Trophoblast cell (in vitro differentiated cells and primary cell): ENCODE measurements around the gene KIF2C.

Experiments
- DNase-seq, 2 donors: peaks; one replicate each; pipeline ENCODE4 v3.0.0-alpha.2; 2016
- H2AFZ ChIP-seq: 2 replicates; pipeline ENCODE4 v1.6.1; 2013; ENCODE audit warnings: low read length, moderate library complexity, mild to moderate bottlenecking; ENCODE audit not compliant: insufficient read depth, poor library complexity
- H2AK5ac ChIP-seq: 2 replicates; pipeline ENCODE4 v1.6.1; 2013; ENCODE audit warnings: mild to moderate bottlenecking, low read length
- H2BK120ac ChIP-seq: 2 replicates; pipeline ENCODE4 v1.6.1; 2013; ENCODE audit warnings: low read length, mild to moderate bottlenecking, moderate library complexity; ENCODE audit not compliant: insufficient read depth, poor library complexity
- H2BK12ac ChIP-seq: 2 replicates; pipeline ENCODE4 v1.6.1; 2013; ENCODE audit warnings: mild to moderate bottlenecking, low read length, moderate library complexity
- H2BK5ac ChIP-seq: 2 replicates; pipeline ENCODE4 v1.6.1; 2013; ENCODE audit warnings: low read length, low read depth, moderate library complexity, mild to moderate bottlenecking; ENCODE audit not compliant: poor library complexity
- H3K14ac ChIP-seq: 2 replicates; pipeline ENCODE4 v1.6.1; 2013; ENCODE audit warnings: mild to moderate bottlenecking, low read length
- H3K18ac ChIP-seq: 2 replicates; pipeline ENCODE4 v1.6.1; 2013; ENCODE audit warnings: mild to moderate bottlenecking, low read length
- H3K23ac ChIP-seq: 2 replicates; pipeline ENCODE4 v1.6.1; 2013; ENCODE audit warnings: low read length
- H3K27ac ChIP-seq: 2 replicates; pipeline ENCODE4 v1.5.1; 2013; ENCODE audit warnings: low read depth, mild to moderate bottlenecking, inconsistent platforms, low read length, moderate library complexity
- H3K27me3 ChIP-seq: 2 replicates; pipeline ENCODE4 v1.6.1; 2013; ENCODE audit warnings: inconsistent platforms, mild to moderate bottlenecking, low read length, moderate library complexity; ENCODE audit not compliant: insufficient read depth
- H3K36me3 ChIP-seq, 2 experiments: 1 replicate in 1 of 2; 2 replicates in 1 of 2; pipeline ENCODE4 v1.6.1; 2013; ENCODE audit warnings: low read length in 2 of 2, mild to moderate bottlenecking in 2 of 2, moderate library complexity in 1 of 2; ENCODE audit not compliant: insufficient read depth in 2 of 2, control insufficient read depth in 1 of 2
- H3K4ac ChIP-seq: 2 replicates; pipeline ENCODE4 v1.6.1; 2013; ENCODE audit warnings: low read depth, mild to moderate bottlenecking, low read length, moderate library complexity
- H3K4me1 ChIP-seq, 2 experiments: 1 replicate in 1 of 2; 2 replicates in 1 of 2; pipeline ENCODE4 v1.6.1; 2013; ENCODE audit warnings: low read length in 2 of 2, mild to moderate bottlenecking in 2 of 2, moderate library complexity in 1 of 2; ENCODE audit not compliant: insufficient read depth in 2 of 2, control insufficient read depth in 1 of 2
- H3K4me2 ChIP-seq: 2 replicates; pipeline ENCODE4 v1.6.1; 2013; ENCODE audit warnings: inconsistent platforms, mild to moderate bottlenecking, low read length, moderate library complexity
- H3K4me3 ChIP-seq: 2 replicates; pipeline ENCODE4 v1.5.1; 2013; ENCODE audit warnings: mild to moderate bottlenecking, low read depth, low read length, inconsistent platforms
- H3K79me1 ChIP-seq: one replicate; pipeline ENCODE4 v1.6.1; 2013; ENCODE audit warnings: low read length
- H3K79me2 ChIP-seq: 2 replicates; pipeline ENCODE4 v1.6.1; 2013; ENCODE audit warnings: low read length, mild to moderate bottlenecking; ENCODE audit not compliant: control insufficient read depth, insufficient read depth, poor library complexity
- H3K9ac ChIP-seq: 2 replicates; pipeline ENCODE4 v1.6.1; 2013; ENCODE audit warnings: mild to moderate bottlenecking, low read length
- H3K9me3 ChIP-seq: 2 replicates; pipeline ENCODE4 v1.6.1; 2013; ENCODE audit warnings: low read depth, mild to moderate bottlenecking, control low read depth, inconsistent platforms, low read length; ENCODE audit not compliant: insufficient read depth
- H4K12ac ChIP-seq: 2 replicates; pipeline ENCODE4 v1.6.1; 2013; ENCODE audit warnings: low read depth, mild to moderate bottlenecking, low read length, moderate library complexity
- H4K8ac ChIP-seq: 2 replicates; pipeline ENCODE4 v1.6.1; 2013; ENCODE audit warnings: low read depth, mild to moderate bottlenecking, low read length, moderate library complexity
- H4K91ac ChIP-seq: one replicate; pipeline ENCODE4 v1.6.1; 2013; ENCODE audit warnings: low read depth, mild to moderate bottlenecking, low read length, moderate library complexity
- WGBS: extraction: QIAGEN DNeasy Blood & Tissue Kit; methylation state at CpG from one replicate; pipeline ENCODE4 v1.1.7; 2013; ENCODE audit warnings: missing lambda C conversion rate; ENCODE audit not compliant: insufficient read length, insufficient coverage; ENCODE audit errors: extremely low coverage; 5-methylcytosine and 5-hydroxymethylcytosine counted together

The KIF2C gene

DNA sequence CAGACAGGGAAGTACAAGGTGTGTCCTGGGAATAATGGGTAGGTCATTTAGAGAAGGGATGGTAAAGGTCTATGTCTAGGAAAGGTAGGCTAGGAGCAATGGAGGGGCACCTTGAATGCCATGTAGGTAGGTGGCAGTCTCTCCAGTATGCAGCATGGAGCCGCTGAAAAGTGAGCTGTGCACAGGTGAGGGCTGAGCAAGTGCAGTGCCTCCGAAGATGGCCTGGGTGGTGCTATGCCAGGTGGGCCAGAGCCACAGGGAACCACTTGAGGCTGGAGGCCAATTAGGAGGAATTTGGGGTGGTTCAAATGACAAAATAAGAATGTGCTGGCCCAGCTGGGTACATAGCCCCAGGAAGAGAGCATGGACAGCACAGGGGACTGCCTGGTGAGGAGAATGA is 33.7 kb upstream of the KIF2C start:
- no peak overlapping the region for H4K8ac ChIP-seq
- H2AFZ ChIP-seq, result no peak overlapping the region
- no peak overlapping the region for H2BK120ac ChIP-seq
- H3K23ac ChIP-seq, result no peak overlapping the region
- H3K27me3 ChIP-seq, result no peaks in the 10 kb centered on the region
- no peak overlapping the region for H3K9ac ChIP-seq
- H3K4me1 ChIP-seq, result peaks cover 2 to 4% of the 10 kb centered on the region in 2 experiments
- no CpG with 5 or more reads among the region's 2 CpGs for WGBS
- H3K18ac ChIP-seq, result no peak overlapping the region
- no peak overlapping the region for H3K4ac ChIP-seq
- DNase-seq, result no peak
- no peak overlapping the region for H2BK5ac ChIP-seq
- no peak overlapping the region for H4K12ac ChIP-seq
- H3K79me1 ChIP-seq, result no peaks in the 10 kb centered on the region
- H3K27ac ChIP-seq, result no peak overlapping the region
- no peak overlapping the region for H3K4me3 ChIP-seq
- H3K14ac ChIP-seq, result no peak overlapping the region
- H3K9me3 ChIP-seq, result no peaks in the 10 kb centered on the region
- H3K36me3 ChIP-seq, result no peaks in the 10 kb centered on the region
- no peak overlapping the region for H2AK5ac ChIP-seq
- H2BK12ac ChIP-seq, result no peak overlapping the region
- H4K91ac ChIP-seq, result no peak overlapping the region
- H3K79me2 ChIP-seq, result no peaks in the 10 kb centered on the region
- no peak overlapping the region for H3K4me2 ChIP-seq

DNA sequence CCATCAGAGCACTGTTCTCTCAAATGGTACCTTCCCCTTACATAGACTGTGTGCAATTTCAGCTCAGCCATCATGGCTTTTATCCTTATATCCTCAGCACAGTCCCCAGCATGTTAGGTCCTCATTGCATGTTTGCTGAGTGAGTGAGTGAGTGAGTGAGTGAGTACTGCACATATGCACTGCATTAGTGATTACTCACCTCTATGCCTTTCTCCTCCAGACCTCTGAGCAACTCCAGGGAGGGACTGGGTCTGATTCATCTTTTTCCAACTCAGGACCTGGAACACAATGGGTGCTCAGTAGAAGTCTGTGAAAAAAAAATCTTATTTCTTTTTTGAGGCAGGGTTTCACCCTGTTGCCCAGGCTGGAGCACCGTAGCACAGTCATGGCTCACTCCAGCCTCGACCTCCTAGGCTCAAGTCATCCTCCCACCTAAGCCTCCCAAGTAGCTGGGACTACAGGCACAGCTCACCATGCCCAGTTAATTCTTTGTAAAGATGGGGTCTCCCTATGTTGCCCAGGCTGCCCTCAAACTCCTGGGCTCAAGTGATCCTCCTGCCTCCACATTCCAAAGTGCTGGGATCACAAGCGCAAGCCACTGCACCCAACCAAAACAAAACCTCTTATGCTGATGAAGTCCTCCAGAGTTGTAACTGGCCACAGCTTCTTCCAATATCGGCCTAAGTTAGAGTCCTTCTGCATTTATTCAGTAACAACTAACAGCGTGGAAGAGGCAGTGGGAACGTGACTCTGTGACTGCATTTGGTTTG is 32.3 kb upstream of the KIF2C start:
- Histone ChIP-seq H4K91ac (no peak overlapping the region), H2BK12ac (no peak overlapping the region), H3K9ac (no peak overlapping the region), H3K79me1 (no peaks in the 10 kb centered on the region), H3K9me3 (no peaks in the 10 kb centered on the region), H3K4ac (no peak overlapping the region), H3K18ac (no peak overlapping the region), H3K14ac (no peak overlapping the region), H3K4me3 (no peak overlapping the region), H4K12ac (no peak overlapping the region), H3K4me2 (no peak overlapping the region), H3K23ac (no peak overlapping the region), H2BK5ac (no peak overlapping the region), H2AFZ (no peak overlapping the region), H3K79me2 (no peaks in the 10 kb centered on the region), H3K27me3 (no peaks in the 10 kb centered on the region), H4K8ac (no peak overlapping the region), H3K4me1 (peaks cover 2 to 4% of the 10 kb centered on the region in 2 experiments), H3K36me3 (no peaks in the 10 kb centered on the region), H2AK5ac (no peak overlapping the region), H3K27ac (no peak overlapping the region), H2BK120ac (no peak overlapping the region)
- WGBS, result no CpG with 5 or more reads among the region's 6 CpGs
- DNase-seq, result peak; percentile 63 to 74

DNA sequence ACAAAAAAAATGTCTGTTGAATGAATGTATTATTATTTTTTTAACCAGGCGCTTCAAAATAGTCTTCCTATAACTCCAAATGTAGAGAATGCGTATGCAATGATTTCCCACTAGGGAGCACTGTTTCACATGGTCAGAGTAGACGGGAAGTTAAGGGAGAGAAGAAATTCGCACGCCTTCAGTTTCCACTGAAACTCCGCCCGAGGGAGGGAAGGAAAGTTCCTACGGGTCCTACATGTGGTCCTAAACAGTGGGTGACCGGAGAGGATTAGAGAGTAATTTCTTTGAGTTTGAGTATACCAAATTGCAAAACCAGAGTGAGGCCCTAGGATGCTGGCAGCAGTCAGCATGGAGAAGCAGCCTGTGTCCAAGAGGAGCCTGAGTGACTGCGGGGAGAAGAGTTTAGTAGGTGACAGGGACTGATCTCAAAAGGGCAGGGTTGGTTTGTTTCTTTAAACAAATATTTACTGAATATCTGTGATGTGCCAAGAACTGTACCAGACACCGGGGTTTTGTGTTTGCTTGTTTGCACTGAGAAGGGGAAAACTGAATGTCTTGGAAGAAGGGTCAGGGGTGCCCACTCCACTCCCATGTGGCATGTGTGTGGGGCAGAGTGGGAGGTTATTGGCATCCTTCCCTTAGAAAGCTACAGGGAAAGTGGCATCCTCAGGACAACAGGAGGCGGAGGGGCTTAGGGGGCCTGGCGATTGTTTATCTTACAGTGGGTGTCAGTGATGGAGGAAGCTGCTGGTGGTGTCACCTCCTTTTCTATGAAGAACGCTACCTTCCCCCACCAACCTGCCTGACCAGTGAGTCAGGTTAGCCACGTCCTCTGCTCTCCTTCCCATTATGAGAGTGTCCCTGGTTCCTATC is 31.4 kb upstream of the KIF2C start:
- Histone ChIP-seq H2BK5ac (no peak overlapping the region), H3K79me1 (no peaks in the 10 kb centered on the region), H3K4me3 (no peak overlapping the region), H3K9ac (no peak overlapping the region), H3K79me2 (no peaks in the 10 kb centered on the region), H3K4me2 (no peak overlapping the region), H3K36me3 (no peaks in the 10 kb centered on the region), H2AFZ (no peak overlapping the region), H3K9me3 (no peaks in the 10 kb centered on the region), H2BK120ac (no peak overlapping the region), H2BK12ac (no peak overlapping the region), H3K4ac (no peak overlapping the region), H3K18ac (no peak overlapping the region), H4K8ac (no peak overlapping the region), H3K23ac (no peak overlapping the region), H3K27me3 (no peaks in the 10 kb centered on the region), H3K4me1 (peaks cover 2 to 4% of the 10 kb centered on the region in 2 experiments), H4K12ac (no peak overlapping the region), H3K14ac (no peak overlapping the region), H2AK5ac (no peak overlapping the region), H4K91ac (no peak overlapping the region), H3K27ac (no peak overlapping the region)
- WGBS, result no CpG with 5 or more reads among the region's 15 CpGs
- DNase-seq, result peak; percentile 70 to 93

DNA sequence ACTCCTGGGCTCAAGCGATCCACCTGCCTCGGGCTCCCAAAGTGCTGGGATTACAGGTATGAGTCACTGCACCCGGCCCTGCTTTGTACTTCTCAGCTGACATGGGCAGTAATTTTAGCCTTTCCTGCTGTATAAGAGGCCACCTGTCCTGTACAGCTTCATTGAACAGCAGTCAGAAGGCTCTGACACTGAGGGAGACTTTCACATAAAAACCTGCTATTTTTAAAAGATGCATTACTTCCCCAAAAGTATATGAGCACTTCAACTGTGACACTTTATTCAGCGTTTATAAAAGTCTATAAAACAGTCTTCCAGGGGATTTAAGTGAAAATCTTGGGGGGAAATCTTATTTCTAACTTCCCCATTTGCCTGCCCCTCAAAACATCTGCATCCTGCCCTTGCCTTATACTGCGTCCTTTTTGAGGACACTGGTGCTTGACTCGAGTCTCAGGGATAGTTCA is 26.3 kb upstream of the KIF2C start:
- no peak overlapping the region for H3K18ac ChIP-seq
- no peak overlapping the region for H3K14ac ChIP-seq
- peaks cover 2 to 3% of the 10 kb centered on the region in 2 experiments for H3K4me1 ChIP-seq
- no peak overlapping the region for H3K4me3 ChIP-seq
- WGBS, result no CpG with 5 or more reads among the region's 6 CpGs
- H4K91ac ChIP-seq, result no peak overlapping the region
- no peak overlapping the region for H2BK120ac ChIP-seq
- H3K23ac ChIP-seq, result no peak overlapping the region
- no peak overlapping the region for H3K27ac ChIP-seq
- H3K4ac ChIP-seq, result no peak overlapping the region
- no peak overlapping the region for H2BK12ac ChIP-seq
- no peak overlapping the region for H2BK5ac ChIP-seq
- H4K12ac ChIP-seq, result no peak overlapping the region
- H3K4me2 ChIP-seq, result no peak overlapping the region
- H3K79me1 ChIP-seq, result no peaks in the 10 kb centered on the region
- H3K9ac ChIP-seq, result no peak overlapping the region
- no peak overlapping the region for H2AK5ac ChIP-seq
- H3K79me2 ChIP-seq, result no peaks in the 10 kb centered on the region
- H3K36me3 ChIP-seq, result no peaks in the 10 kb centered on the region
- H2AFZ ChIP-seq, result no peak overlapping the region
- H3K9me3 ChIP-seq, result no peaks in the 10 kb centered on the region
- peak; percentile 32 to 36 for DNase-seq
- H3K27me3 ChIP-seq, result no peaks in the 10 kb centered on the region
- no peak overlapping the region for H4K8ac ChIP-seq
